MCF 10A (cell line): Measurements from ENCODE around the gene FBXL19. TPM values are rescaled to one million over a fixed set of nuclear protein-coding genes. Genes with fewer than 3 reads are reported as not detected.
A peak's percentile ranks its signal among the peaks of the same experiment; 100 is the strongest.

Source experiments
- BruUV-seq: library from RNA; stranded (reverse); fragments of 400-500 nt; replicated peaks from 2 replicates; lab custom pipeline; 2021; lab: Mats Ljungman, UMichigan
- CTCF ChIA-PET: fragments of 300-600 bp; sonication (Branson Sonifier 250); formaldehyde crosslinking; extraction: SDS; loops from one replicate; lab custom pipeline; 2021; ENCODE audit warnings: antibody characterized with exemption, inconsistent platforms; lab: Yijun Ruan, JAX
- POLR2A ChIA-PET: fragments of 300-600, 350-650 bp; sonication (Branson Sonifier 250); formaldehyde crosslinking; extraction: SDS; loops from one replicate; lab custom pipeline; 2020; ENCODE audit warnings: antibody characterized with exemption, inconsistent platforms; lab: Yijun Ruan, JAX
- DNase-seq: peaks from one replicate; pipeline ENCODE4 v3.0.0-alpha.2; 2018; ENCODE audit not compliant: unreplicated experiment
- H3K27ac Mint-ChIP-seq: one replicate; pipeline ENCODE4 v1.8.0; 2022; ENCODE audit warnings: mild to moderate bottlenecking, low read depth, mixed read lengths; ENCODE audit not compliant: unreplicated experiment
- H3K27me3 Mint-ChIP-seq: one replicate; pipeline ENCODE4 v1.8.0; 2022; ENCODE audit warnings: mixed read lengths; ENCODE audit not compliant: insufficient read depth, unreplicated experiment
- H3K36me3 Mint-ChIP-seq: one replicate; pipeline ENCODE4 v1.8.0; 2022; ENCODE audit warnings: mild to moderate bottlenecking, moderate library complexity, mixed read lengths; ENCODE audit not compliant: insufficient read depth, unreplicated experiment
- H3K4me1 Mint-ChIP-seq: one replicate; pipeline ENCODE4 v1.8.0; 2022; ENCODE audit warnings: mixed read lengths; ENCODE audit not compliant: insufficient read depth, unreplicated experiment
- H3K4me3 Mint-ChIP-seq: one replicate; pipeline ENCODE4 v1.8.0; 2022; ENCODE audit warnings: mild to moderate bottlenecking, moderate library complexity, mixed read lengths; ENCODE audit not compliant: unreplicated experiment
- H3K9me3 Mint-ChIP-seq: one replicate; pipeline ENCODE4 v1.8.0; 2022; ENCODE audit warnings: mixed read lengths; ENCODE audit not compliant: unreplicated experiment
- intact Hi-C: fragments of 100-400 bp; cut with micrococcal nuclease; formaldehyde crosslinking; loops from 2 replicates; pipeline ENCODE4 v1.14.1; 2022
- total RNA-seq: library from RNA; stranded (reverse); gene quantifications from 2 replicates; pipeline ENCODE4 v1.2.3, GENCODE V29; 2022
- TF ChIP-seq, protein P1 (sequence below): fragments of 200-600 bp; IDR thresholded peaks from one replicate; pipeline ENCODE4 v1.8.0; 2022; ENCODE audit warnings: antibody characterized with exemption, mild to moderate bottlenecking; ENCODE audit not compliant: unreplicated experiment

The FBXL19 gene
- total RNA-seq, 1 experiment from 2014 or later, result 18.0 TPM

DNA sequence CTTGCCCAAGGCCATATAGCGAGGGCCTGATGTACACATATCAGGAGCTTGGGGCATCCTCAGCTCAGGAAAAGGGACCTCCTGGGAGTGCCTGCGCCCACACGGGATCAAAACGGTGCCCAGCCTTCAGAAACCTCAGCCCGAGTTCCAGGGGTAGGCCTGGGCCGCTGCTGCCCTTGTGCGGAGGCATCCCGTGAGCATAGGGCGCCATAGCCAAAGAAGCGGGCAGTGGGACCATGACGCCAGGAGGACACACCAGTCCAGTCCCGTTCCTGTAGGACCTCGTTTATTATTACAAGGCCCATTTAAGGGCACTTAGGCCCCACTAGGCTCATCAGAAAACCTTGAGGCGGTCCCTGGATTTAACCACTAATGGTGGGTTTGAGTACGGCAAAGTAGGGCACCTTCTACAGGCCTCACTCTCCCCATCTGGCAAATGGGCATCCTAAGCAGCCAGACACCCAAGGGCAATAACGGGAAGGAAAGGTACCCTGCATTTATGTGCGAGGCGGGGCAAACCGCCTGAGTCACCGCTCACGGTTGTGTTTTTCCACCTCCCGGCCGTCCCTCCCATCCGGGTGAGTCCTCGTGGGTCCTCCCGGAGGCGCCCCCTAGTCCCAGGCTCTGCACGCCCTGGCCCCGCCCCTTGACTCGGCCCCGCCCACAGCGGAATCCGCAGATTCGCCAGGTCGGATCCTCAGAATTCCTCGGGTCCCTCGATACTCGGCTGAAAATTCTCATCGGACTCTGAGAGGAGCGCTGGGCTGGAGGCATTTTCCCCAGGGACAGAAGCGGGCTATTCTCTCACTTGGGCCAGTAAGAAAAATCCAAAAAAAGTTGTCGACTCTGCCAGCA, 33.5 kb downstream of the FBXL19 start:
- peak overlapping the region; percentile 90 for H3K4me3 Mint-ChIP-seq
- ChIA-PET POLR2A (interaction anchor here (0.7 to 1.5 kb wide), 7 partner anchors 8 to 501 kb away, joined by 3 to 4 read pairs (median 3); partner anchors contain the start of genes ORAI3, ZNF646 and ZNF668), CTCF (interaction anchor here (7.4 kb wide), 1 partner anchor 16 kb away, joined by 66 read pairs; no protein-coding TSS in a partner anchor)
- peak; percentile 84 for DNase-seq
- H3K4me1 Mint-ChIP-seq, result peaks cover 20% of the 10 kb centered on the region
- no peaks in the 10 kb centered on the region for H3K27me3 Mint-ChIP-seq
- peak overlapping the region; percentile 92 for H3K27ac Mint-ChIP-seq
- TF ChIP-seq, protein P1, sequence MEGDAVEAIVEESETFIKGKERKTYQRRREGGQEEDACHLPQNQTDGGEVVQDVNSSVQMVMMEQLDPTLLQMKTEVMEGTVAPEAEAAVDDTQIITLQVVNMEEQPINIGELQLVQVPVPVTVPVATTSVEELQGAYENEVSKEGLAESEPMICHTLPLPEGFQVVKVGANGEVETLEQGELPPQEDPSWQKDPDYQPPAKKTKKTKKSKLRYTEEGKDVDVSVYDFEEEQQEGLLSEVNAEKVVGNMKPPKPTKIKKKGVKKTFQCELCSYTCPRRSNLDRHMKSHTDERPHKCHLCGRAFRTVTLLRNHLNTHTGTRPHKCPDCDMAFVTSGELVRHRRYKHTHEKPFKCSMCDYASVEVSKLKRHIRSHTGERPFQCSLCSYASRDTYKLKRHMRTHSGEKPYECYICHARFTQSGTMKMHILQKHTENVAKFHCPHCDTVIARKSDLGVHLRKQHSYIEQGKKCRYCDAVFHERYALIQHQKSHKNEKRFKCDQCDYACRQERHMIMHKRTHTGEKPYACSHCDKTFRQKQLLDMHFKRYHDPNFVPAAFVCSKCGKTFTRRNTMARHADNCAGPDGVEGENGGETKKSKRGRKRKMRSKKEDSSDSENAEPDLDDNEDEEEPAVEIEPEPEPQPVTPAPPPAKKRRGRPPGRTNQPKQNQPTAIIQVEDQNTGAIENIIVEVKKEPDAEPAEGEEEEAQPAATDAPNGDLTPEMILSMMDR, result peak; percentile 12
- H3K36me3 Mint-ChIP-seq, result peaks cover 59% of the 10 kb centered on the region
- intact Hi-C loops, result no loop called here
- BruUV-seq, result TSS peak; percentile 76
- H3K9me3 Mint-ChIP-seq, result no peaks in the 10 kb centered on the region

- intact Hi-C loops, result no loop called here
- BruUV-seq, result no TSS peak
These were observed 34.2 kb downstream of the FBXL19 start, which contains the start of gene SETD1A for GRCh38 chr16:30957456-30958174. TSS of gene SETD1A (plus strand) at chr16:30957754. CDS start at chr16:30958732, 978 bp downstream.

DNA sequence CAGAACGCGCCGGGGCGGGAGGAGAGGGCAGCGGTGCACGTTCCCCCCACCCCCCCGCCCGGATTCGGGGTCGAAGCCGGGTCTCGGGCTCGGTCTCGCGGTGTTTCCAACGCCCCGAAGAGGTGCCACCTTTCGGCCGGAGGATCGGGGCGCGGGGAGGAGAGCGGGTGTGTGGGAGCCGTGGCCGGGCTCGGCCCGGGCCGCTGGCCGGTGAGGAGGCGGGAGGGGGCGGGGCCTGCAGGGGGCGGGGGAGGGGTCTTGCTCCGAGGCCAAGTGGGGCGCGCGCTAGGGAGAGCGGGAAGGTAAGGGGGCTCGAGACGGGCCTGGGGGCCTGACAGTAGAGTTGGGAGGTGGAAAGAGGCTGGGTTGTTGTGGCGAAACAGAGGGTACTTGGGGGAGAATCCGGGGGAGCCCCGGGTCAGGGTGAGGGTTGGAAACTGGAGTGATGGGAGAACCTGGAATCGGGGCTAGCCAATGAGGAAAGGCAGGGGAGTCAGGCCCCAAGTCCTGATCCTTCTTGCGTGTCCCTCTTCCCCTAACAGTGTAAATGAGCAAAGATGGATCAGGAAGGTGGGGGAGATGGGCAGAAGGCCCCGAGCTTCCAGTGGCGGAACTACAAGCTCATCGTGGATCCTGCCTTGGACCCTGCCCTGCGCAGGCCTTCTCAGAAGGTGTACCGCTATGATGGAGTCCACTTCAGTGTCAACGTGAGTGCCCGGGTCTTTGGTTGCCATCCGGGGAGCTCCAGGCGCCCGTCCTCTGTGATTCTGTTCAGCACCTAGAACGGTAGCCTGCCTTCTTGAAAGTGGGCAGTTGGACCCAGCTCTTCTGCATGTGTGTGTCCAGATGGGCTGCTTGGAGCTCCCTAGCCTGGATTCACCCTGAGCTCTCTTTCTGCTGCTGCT, 35.1 kb downstream of the FBXL19 start:
- Mint-ChIP-seq H3K4me3 (peak overlapping the region; percentile 90), H3K4me1 (peaks cover 20% of the 10 kb centered on the region), H3K9me3 (no peaks in the 10 kb centered on the region), H3K27me3 (no peaks in the 10 kb centered on the region), H3K36me3 (peaks cover 65% of the 10 kb centered on the region), H3K27ac (peak overlapping the region; percentile 92)
- BruUV-seq, result no TSS peak
- POLR2A ChIA-PET, result interaction anchor here (0.6 to 1.6 kb wide), 10 partner anchors 8 to 502 kb away, joined by 3 to 8 read pairs (median 4); partner anchors contain the start of genes ORAI3, STX4, ZNF646 and ZNF668
- CTCF ChIA-PET, result interaction anchor here (0.6 to 1.1 kb wide), 6 partner anchors 27 to 477 kb away, joined by 3 to 7 read pairs (median 4); partner anchors contain the start of gene HSD3B7
- peak; percentile 47 for DNase-seq
- TF ChIP-seq, protein P1, result no peak
- intact Hi-C loops, result no loop called here

More at GRCh38 chr16:30957456-30958174, 34.2 kb downstream of the FBXL19 start, which contains the start of gene SETD1A:
- Mint-ChIP-seq H3K36me3 (peaks cover 60% of the 10 kb centered on the region), H3K9me3 (no peaks in the 10 kb centered on the region), H3K4me3 (peak within 1 kb of the TSS; percentile 90), H3K27ac (peak within 1 kb of the TSS; percentile 92), H3K4me1 (peaks cover 20% of the 10 kb centered on the region), H3K27me3 (no peaks in the 10 kb centered on the region)
- ChIA-PET CTCF (interaction anchor here (0.6 kb wide), 1 partner anchor 376 kb away, joined by 3 read pairs; no protein-coding TSS in a partner anchor), POLR2A (interaction anchor here (0.7 to 1.1 kb wide), 6 partner anchors 9 to 501 kb away, joined by 3 to 4 read pairs (median 3); partner anchors contain the start of genes ORAI3, ZNF646 and ZNF668)
- TF ChIP-seq, protein P1, result no peak
- DNase-seq, result peak; percentile 93
